ENCODE data around the gene MIA2.
"Not testable (repeated sequence)": the region's sequence is repeated elsewhere in the genome, so short reads cannot be mapped to it uniquely, and the experiment has no call there.

Gene MIA2

GRCh38 chr14:39351708-39352107 lies 118.0 kb downstream of the MIA2 start:
- DNase-seq: no peak

- not testable (repeated sequence) for DNase-seq
Measured at GRCh38 chr14:39359069-39359468, 125.4 kb downstream of the MIA2 start.

DNA sequence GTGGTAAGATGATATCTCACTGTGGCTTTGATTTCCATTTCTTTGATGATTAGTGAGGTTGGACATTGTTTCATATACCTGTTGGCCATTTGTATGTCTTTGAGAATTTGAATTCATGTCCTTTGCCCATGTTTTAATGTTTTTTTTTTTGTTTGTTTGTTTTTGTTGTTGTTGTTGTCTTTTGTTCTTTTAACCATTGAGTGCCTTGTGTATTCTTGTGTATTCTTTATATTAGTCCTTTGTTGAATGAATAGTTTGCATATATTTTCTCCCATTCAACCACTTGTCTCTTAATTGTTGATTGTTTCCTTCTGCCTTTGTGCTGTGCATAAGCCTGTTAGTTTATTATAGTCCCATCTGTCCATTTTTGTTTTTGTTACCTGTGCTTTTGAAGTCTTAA lies 126.6 kb downstream of the MIA2 start:
- DNase-seq: no peak

GRCh38 chr14:39361556-39361955 lies 127.8 kb downstream of the MIA2 start:
- DNase-seq: not testable (repeated sequence)

- DNase-seq: no peak
Measured at GRCh38 chr14:39364509-39364908, 130.8 kb downstream of the MIA2 start.

DNA sequence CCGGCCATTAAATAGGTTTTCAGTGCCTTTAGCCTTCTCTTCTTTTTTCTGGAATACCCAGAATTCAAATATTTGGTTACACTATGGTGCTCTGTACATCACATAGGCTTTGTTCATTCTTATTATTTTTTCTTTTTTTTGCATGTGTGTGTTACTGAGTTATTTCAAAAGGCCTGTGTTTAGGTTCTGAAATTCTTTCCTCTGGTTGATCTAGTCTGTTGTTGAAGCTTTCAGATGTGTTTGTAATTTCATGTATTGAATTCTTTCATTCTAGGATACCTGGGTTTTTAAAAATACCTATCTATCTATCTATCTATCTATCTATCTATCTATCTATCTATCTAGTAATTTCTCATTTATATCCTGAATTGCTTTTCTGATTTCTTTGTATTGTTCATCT lies 131.6 kb downstream of the MIA2 start:
- DNase-seq: no peak

GRCh38 chr14:39366460-39367386 lies 133.0 kb downstream of the MIA2 start:
- DNase-seq: no peak

- DNase-seq: no peak
Measured at GRCh38 chr14:39367387-39367751, 133.7 kb downstream of the MIA2 start.

- peak; percentile 62 for DNase-seq
Measured at GRCh38 chr14:39368261-39368959, 134.7 kb downstream of the MIA2 start.

DNA sequence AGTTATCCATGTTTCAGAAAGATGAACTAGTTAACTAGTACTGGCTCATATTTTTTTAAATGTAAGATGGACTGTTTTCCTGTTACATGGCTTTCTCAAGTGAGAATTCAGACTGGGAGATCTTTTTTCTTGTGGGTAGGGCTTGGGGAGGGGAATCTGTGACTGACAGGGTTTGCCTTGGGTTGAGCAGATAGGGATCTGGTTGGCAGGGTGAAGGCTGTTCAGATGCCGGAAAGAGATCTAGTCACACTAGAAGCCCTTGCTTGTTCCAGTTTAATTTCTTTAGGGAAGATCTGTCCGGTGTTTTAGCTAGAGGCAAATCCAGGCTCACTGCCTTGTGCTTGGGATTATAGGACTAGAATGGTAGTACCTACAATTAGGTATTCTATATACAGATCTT lies 135.3 kb downstream of the MIA2 start:
- DNase-seq: no peak

DNA sequence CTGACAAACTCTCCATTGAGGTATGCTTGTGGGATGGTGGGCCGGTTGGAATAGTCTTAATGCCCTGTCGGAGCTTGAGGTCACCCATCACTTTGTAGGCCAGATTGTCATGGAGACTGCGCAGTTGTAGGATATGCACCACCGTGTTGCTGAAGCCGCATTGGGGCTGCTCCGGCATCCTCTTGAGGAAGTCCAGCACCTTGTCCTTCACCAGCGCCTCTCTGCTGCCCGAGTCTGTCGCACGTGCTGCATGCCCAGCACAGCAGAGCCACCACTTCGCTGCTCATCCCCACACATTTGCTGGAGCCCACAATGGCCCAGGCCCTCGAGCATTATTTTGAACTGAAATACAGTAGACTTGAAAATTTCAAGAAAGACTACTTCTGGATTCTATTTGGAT lies 136.7 kb downstream of the MIA2 start:
- no peak for DNase-seq

GRCh38 chr14:39372656-39373055 lies 138.9 kb downstream of the MIA2 start:
- DNase-seq: no peak

GRCh38 chr14:39374851-39375250 lies 141.1 kb downstream of the MIA2 start:
- DNase-seq: no peak

DNA sequence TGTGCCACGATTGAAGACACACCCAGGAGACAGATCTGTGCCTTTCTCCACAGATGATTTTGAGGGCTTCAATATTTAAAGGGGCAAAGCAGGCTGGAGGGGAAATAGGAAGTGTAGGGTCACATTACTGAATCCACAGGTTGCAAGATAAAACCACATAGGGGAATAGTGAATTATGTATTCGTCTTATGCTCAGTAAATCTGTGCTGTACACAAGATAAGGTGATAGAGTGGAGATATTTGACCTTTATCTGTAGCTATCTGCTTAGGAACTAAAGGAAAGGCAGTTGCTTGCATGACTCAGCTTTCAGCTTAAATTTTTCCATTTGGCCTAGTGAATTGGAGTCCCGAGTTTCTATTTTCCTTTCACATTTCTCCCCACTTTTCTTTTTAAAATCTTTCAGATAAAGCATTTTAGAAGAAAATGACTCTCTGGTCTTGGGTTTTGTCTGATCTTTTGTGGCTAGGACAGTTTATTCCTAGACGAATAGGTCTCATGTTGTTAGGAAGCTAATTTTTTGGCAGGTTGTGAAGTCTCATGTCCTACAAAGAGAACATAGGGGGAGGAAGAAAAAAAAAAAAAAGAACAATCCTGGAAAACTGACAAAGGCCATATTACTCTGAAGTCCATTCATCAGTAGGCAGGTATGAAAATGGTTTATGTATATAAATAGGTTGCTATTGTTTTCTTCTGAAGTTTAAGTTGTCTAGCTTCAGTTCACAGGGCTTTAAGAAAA lies 143.1 kb downstream of the MIA2 start:
- no peak for DNase-seq

DNA sequence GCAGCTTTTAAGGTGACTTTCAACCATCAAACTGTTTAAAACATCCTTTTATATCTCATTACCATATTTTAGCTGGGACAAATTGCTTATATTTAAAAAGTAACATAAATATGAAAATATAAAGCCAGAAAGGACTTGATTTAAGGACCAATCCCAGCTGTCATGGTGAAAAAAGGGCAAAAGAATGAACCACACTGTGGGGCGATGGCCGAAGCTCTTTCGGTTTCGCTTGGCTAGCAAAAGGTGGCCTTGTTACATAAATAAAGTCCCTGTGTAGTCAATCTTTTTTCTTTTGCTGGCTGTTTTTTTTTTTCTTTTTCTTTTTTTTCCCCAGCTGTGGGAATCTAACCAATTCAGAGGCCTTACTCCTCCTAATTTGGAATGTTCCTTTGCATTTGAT lies 147.7 kb downstream of the MIA2 start:
- DNase-seq: peak; percentile 28

GRCh38 chr14:39382463-39382862 lies 148.7 kb downstream of the MIA2 start:
- no peak for DNase-seq

- no peak for DNase-seq
Measured at GRCh38 chr14:39383026-39383660, 149.4 kb downstream of the MIA2 start.

DNA sequence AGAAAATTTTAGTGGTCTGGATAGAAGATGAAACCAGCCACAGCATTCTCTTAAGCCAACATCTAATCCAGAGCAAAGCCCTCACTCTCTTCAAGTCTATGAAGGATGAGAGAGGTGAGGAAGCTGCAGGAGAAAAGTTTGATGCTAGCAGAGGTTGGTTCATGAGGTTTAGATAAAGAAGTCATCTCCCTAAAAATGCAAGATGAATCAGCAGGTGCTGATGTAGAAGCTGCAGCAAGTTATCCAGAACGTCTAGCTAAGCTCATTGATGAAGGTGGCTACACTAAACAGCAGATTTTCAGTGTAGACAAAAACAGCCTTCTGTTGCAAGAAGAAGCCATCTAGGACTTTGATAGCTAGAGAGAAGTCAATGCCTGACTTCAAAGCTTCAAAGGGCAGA lies 150.0 kb downstream of the MIA2 start:
- no peak for DNase-seq

DNA sequence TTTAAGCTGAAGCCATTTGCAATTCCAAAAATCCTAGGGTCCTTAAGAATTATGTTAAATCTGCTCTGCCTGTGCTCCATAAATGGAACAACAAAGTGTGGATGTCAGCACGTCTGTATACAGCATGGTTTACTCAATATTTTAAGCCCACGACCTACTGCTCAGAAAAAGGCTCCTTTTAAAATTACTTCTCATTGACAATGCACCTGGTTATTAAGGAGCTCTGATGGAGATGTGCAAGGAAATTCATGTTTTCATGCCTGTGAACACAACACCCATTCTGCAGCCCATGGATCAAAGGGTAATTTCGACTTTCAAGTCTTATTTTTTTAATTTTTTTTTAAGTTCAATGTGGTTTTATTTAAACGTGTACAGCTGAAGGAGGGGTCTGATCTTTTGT lies 150.5 kb downstream of the MIA2 start:
- no peak for DNase-seq

DNA sequence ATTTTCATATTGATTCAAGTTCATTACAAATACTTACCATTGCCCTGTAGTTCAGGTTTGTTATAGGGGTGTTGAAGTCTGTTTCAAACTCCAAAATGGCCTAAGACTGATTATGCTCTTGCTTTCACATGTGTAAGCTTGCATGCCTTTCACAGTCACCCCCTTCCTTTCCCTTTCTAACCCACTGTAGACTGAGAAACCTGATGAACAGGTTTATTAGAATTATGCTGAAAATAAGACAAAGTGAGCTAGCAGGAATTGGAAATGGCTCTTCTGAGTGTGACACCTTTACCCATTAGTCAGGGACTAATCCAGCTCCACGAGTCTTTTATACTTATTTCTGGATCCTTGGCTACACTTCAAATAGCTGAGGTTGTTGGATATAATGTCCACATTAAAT lies 159.6 kb downstream of the MIA2 start:
- no peak for DNase-seq

GRCh38 chr14:39395555-39396254 lies 162.0 kb downstream of the MIA2 start:
- no peak for DNase-seq

DNA sequence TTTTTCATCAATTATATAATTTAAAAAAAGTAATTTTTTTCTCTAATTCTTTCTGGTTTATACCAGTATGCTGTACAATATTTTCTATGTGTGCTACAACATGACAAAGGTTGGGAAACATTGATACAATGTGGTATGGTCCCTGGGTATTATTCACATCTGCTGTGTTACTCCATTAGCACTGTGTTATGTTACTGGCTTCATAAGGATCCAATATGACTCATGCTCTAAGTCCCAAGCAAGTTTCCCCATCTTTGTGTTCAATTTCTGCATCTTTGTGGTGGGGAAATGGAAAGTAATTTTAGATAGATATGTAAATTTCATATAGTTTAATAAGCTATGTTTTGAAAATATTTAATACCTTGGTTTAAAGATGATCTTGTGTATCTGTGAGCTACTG lies 162.7 kb downstream of the MIA2 start:
- DNase-seq: no peak
